Measurements from ENCODE around the gene SVEP1.
A peak's percentile ranks its signal among the peaks of the same experiment; 100 is the strongest.
"Not testable (repeated sequence)": the region's sequence is repeated elsewhere in the genome, so short reads cannot be mapped to it uniquely, and the experiment has no call there.

SVEP1 gene

DNA sequence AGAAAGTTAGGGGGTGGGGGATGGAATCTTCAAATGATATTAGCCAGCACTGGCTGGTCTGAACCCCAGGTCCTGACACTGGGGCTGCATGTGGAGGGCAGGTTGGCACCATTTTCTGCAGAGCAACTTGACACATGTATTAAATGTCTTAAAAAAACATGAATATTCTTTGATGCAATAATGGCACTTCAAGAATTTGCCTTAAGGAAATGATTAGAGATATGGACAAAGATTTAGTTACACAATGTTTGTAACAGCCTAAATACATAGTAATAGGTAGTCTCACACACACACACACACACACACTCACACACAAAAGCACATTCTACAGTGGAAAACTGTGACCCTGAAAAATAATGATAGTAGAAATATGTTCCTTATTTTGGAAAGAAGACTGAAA, 3.6 kb downstream of the SVEP1 start:
- DNase-seq = no peak

DNA sequence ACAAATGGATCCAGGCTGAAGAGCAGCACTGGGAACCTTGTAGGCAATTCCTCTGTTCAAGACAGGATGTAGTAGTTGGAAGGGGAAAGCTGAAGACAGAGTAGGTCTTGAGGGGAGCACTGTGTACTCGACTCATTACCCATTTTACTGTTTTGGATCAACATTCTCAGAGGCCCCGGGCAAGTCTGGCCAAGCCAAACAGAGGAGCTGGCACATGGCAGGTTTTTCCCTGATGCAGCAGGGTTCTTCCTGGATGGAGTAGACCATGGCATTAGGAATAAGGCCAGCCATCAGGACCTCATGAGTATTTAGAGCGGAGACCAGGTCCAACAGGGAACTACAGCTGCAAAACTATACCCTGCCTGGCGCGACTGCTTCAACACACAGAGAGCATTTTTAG, 4.4 kb downstream of the SVEP1 start:
- no peak for DNase-seq

DNA sequence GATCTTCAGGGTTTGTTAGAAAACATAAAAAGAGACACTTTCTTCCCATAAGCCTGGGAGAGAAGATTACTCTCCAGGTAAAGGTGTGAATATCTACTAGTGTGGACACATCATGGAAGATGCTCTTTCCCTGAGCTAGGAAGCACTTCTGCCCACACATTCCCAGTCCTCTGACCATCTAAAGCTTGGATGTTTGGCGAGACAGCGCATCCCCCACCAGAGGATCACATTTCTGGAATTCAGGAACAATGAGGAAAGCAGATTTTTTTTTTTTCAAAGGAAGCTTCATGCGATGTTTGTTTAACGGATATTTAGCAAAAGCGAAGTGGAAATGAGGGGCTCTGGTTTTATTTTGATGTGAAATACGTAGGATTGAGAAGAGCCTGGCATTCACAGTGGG, 6.2 kb downstream of the SVEP1 start:
- no peak for DNase-seq

DNA sequence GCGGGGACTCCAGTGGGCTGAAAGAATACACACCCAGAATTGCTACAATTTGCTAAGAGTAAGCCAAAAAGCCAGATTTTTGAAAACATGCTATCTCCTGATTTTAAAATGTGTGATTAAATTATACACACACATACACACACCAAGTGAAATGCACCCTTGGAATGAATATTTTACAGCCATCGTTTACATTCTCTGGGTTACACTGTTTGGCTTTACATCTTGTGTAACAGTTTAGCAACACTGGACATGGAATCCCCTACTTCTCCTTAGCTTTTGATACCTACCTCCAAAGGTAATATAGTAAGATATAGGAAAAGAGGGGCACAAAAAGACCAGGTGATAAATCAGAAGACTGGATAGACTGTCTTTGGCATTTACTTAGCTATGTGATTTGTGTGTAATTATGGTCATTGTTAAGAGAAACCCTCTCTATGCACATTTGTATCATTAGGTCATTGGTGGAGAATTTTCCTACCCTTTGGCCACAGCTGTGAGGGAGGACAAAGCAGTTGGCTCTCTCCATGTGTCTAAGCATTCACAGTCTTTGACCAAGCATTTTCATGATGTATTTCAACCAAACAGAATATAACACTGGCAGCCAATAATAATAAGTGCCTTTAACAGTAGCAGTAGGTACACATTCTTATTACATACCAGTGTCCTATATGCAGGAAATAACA, 7.6 kb downstream of the SVEP1 start:
- no peak for DNase-seq

DNA sequence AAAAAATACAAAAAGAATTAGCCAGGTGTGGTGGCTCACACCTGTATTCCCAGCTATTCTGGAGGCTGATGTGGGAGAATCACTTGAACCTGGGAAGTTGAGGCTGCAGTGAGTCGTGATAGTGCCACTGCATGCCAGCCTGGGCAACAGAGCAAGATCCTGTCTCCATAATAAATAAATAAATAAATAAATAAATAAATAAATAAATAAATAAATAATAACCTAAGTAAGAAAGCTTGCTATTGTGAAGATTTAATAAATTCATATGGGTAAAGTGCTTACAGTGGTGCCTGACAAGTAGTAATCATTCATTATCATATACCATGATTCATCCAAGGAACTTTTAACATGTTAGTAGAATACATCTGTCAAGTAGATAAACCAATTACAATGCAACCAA, 13.4 kb downstream of the SVEP1 start:
- no peak for DNase-seq

DNA sequence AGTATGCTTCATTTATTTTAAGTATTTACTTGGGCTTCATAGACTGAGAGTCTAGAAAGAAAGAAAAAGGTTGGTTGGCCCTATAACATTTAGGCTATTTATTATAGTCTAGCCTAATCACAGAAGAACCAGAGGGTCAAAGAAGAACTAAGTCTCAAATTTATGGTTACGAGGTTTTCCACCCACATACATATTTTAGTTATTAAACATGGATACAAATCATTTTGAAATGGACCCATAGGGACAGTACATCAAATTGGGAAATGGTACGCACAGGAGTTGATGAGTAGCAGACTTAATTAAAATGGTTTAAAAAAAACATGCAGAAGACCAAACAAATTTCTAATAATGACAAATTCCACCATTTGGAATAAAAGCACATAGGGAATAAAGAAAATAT, 17.7 kb downstream of the SVEP1 start:
- DNase-seq = no peak

DNA sequence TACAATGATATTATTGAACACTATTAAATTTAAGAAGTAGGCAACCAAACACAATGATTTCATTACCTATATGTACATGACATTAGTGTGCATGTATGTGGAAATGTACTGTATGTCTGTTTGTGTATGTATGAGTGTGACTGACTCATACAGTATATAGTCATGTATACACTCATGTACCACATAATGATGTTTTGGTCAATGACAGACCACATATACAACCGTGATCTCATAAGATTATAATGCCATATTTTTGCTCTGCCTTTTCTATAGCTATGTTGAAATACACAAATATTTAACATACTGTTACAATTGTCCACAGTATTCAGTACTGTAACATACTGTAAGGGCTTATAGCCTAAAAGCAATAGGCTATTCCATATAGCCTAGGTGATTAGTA, 19.7 kb downstream of the SVEP1 start:
- no peak for DNase-seq

DNA sequence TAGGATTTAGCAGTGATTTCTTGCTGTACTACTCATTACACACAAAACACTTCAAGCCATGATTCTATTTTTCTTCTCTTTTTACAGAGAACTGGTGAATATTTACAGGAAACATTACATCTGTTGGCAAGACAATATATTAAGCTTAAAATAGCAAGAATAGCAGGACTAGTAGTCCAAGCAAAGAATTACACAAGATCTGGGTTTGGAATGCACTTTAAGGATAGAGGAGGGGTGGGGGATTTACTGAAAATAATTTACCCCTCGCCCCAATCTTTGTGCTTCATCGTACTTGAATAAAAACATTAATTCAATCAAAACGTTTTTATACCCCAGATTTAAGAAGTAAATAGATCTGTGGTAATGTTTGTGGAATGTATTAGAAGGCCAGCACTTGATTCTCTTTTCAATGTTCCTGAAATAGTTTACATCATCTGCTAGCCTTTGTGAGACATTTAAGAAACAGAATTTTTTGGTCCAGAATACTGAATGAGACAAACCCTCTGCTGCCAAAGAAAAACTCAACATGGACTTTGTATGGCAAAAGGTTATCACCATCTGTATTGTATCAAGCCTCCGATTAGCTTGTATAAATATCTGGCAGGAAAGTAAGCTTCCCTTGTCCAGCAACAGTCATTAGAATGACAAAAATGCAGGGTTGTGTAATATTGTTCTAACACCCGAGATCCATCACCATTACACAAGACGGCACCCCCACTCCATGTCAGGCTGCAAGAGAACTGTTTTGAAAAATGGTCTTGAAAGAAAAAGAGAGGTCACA, 23.8 kb downstream of the SVEP1 start:
- DNase-seq = no peak

DNA sequence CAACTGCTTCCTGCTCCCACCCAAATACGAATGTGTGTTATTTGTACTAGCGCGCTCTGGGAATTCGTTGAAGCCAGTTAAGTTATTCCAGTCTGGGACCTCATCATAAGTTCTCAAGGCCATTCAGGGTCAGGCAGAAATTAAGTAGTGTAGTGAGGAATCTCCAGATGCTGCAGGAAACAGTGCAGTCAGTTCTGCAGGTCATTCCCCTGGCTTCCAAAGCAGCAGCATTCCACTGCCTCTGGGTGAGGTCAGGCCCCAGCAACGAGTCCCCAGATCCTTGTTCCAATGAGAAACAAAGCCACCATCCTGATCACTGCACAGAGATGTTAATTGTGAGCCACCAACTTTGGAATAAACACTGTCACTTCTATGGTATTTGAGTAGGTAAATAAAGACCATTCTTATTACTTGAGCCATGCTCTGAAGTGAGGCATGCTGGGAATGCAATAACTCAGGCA, 33.1 kb downstream of the SVEP1 start:
- DNase-seq = no peak

DNA sequence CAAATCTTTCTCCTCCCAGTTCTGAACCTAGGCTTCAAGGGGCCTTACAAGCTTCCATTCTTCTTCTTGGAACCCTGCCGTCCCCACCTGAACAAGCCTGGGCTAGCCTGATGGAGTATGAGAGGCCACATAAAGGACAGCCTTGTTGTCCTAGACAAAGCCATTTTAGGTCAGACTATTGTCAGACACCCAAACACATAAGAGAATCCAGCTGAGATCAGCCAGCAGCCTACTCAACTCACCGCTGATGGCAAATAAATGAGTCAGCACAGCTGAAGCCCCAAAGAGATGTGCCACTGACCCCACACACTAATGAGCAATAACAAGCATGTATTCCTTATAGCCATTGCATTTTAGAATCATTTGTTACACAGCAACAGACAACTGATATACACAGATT, 33.8 kb downstream of the SVEP1 start:
- no peak for DNase-seq

DNA sequence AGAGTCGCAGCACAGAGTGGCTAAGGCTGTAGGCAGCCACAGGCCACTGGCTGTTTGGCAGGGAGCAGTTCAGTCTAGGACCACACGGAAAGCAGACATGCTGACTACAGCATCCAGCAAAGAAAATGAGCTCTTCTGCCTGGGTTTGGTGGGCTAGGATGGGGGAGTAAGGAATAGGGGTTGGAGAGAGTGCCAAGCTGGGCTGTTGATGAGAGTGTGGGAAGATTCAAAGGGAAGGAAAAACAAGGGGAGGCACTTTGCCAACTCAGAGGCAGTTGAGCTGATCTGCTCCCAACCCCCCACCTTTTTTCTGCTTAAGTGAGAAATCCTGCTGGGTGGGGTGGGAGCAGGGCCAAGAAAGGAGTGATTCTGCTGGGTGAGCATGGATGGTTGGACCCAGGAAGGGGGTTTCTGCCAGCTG, 35.9 kb downstream of the SVEP1 start:
- DNase-seq = no peak

DNA sequence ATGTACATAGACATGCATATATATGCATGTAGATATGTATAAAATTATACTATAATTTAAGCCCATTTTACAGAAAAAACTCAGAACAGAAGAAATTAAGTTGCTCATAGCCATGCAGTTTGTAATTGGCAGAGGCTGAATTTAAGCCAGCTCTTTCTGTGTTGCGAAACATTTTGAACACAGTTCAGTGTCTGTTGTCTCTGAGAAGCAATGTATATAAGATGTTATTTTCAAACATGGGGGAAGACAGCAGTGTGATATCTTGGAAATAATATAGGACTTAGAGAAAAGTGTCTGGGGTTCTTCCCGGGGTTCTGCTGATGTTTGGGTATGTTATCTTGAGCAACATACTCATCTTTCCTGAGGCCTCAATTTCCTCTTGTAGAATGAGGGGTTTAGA, 37.6 kb downstream of the SVEP1 start:
- no peak for DNase-seq

DNA sequence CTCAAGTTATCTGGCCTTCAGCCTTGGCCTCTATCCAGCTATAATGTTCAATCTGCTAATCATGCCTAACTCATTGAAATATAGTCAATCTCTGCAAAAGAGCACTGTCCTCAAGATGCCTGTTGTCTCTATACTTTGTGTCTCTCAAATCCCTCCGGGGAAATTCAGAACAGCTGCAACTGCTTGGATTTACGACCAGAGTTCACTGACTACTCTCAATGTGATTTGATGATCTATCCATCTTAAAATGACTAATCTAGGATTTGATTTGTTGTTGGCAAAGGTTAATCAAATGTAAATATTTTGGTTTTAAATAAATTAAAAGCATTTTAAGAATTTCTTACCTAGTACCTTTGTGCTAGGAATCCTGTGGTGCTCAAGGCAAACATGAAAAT, 40.9 kb downstream of the SVEP1 start:
- DNase-seq = no peak

DNA sequence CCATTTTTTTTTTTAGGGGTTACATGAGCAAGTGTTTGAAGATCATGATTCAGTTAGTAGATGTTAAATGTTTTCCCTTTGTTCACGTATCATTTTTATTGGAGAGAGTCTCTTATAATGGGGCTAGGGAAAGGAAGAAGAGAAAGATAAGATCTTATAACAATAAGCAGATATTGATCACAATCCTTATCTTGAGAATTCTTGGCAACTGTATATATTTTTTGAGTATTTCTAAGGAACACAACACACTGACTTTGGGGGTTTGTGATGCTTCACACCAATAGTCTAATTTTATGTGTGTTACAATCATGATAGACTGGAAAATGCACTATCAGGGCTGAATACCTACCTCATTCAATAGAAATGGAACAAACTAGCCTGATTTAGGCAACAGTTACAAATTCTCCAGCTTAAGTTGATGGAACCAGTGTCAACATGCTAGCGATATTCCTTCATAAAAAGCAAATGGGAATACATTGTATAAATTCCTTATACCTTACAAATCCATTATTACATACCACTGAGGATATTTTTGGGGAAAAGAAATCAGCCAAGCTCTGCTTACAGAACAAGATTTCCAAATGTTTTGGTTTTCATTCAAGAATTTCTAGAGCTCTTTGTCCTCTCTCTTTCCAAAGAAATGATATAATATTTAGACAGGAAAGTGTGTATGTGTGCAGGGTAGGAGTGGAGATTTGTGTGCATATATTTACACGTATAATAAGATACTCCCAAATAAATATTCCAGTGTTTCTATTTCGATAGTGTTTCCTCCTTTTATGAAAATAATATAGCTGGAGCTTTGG, 41.5 kb downstream of the SVEP1 start:
- no peak for DNase-seq

DNA sequence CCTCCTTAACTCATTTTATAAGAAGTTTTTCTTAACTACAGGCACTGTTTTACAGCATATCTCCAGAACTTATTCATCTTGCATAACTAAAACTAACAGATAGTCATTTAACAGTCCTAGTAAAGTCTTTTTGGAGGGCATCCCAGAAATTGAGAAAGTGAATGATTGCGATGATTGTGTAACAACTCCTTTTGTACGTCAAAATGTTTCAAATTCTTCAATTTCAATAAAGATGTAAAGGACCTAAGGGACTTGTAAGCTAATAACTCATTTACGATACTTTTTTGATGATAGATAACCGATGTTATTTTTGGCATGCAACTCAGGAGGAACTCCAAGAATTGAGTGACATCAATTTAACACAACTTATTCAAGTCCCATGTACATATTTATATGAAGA, 42.7 kb downstream of the SVEP1 start:
- no peak for DNase-seq

DNA sequence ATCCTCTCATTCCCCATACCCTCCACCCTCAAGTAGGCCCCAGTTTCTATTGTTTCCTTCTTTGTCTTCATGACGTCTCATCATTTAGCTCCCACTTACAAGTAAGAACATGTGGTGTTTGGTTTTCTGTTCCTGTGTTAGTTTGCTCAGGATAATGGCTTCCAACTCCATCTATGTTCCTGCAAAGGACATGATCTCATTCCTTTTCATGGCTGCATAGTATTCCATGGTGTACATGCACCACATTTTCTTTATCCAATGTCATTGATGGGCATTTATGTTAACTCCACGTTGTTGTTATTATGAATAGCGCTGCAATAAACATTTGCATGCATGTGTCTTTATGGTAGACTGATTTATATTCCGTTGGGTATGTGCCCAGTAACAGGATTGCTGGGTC, 45.4 kb downstream of the SVEP1 start:
- DNase-seq = not testable (repeated sequence)

DNA sequence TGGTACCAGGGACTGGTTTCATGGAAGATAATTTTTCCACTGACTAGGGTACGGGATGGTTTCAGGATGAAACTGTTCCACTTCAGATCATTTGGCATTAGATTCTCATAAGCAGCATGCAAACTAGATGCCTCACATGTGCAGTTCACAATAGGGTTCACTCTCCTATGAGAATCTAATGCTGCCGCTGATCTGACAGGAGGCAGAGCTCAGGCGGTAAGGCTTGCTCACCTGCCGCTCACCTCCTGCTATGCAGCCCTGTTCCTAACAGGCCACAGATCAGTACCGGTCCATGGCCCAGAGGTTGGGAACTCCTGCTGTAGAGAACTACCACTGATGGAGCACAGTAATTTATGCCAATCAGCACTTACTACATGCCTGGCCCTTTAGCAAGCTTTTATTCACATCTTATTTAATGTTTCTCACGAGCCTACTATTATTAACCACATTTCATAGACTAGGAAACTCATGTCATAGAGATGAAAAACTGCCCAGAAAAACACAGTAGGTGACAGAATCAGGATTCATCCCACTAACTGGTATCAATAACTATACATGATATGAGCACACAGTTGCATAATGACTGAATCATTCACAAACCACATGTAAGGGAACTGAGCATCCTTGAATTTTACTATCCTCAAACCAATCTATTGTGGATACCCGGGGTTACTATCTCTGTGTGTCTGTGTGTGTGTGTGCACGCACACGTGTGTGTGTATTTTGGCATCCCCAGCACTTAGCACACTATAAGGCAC, 46.5 kb downstream of the SVEP1 start:
- no peak for DNase-seq

DNA sequence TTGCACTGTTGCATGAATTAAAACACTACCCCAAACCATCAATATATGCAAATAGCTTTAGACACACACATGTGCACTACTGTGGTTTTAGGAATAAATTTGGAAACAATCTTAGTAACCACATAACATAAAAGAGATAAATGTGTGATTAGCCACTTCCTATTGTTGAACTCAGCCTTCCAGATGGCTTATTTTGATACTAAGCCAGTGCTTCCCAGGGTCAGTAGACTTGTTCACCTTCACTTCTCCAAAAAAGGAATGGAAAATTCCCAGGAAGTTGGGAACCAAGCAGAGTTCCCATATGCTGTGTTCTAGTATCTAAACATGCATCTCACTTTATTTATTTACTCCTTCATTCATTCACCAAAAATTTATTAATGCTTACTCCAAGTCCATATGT, 47.8 kb downstream of the SVEP1 start:
- DNase-seq = no peak

DNA sequence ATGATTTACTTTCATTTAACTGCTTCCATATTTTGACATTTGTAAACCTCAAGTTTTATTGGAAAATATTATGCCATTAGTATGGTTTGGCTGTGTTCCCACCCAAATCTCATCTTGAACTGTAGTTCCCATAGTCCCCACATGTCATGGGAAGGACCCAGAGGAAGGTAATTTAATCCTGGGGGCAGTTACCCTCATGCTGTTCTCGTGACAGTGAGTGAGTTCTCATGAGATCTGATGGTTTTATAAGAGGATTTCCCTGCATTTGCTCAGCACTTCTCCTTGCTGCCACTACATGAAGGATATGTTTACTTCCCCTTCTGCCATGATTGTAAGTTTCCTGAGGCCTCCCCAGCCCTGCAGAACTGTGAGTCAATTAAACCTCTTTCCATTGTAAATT, 48.3 kb downstream of the SVEP1 start:
- peak; percentile 39 for DNase-seq

DNA sequence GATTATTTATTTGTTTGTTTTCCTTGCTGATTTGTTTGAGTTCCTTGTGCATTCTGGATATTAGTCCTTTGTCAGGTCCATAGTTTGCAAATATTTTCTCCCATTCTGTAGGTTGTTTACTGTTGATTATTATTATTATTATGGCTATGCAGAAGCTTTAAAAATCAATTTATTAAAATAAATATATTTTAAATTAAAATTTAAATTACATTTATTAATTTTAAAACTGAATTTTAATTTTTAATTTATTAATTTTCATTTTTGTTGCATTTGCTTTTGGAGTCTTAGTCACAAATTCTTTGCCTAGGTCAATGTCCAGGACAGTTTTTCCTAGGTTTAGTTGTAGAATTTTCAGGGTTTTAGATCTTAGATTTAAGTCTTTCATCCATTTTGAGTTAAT, 50.9 kb downstream of the SVEP1 start:
- DNase-seq = no peak

DNA sequence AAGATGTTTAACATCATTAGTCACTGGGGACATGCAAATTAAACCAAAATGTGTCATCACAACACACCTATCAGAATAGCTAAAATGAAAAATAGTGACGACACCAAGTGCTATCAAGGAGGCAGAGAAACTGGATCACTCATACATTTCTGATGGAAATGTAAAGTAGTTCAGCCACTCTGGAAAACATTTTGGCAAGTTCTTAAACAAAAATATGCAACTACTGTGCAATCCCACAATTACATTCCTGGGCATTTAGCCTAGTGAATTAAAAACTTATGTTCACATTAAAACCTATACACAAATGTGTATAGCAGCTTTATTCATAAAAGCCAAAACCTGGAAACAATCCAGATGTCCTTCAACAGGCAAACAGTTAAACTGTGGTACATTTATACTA, 53.1 kb downstream of the SVEP1 start:
- no peak for DNase-seq

DNA sequence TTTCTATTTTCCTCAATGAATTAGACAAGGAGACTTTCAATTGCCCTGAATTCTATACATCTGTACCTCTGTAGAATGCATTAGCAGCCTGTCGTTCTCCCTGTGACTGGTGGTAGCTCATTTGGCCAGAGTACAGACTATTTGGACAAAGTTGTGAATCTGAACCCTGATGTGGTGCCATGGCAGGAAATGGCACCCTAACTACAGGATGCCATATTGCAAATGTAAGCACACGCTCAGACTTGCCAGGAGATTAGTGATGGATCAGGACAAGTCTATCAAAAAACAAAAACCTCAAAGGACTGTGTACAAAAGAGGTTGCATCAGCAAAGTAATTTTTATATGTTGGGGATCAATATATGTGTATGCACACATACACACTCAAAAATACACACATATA, 58.3 kb downstream of the SVEP1 start:
- no peak for DNase-seq

DNA sequence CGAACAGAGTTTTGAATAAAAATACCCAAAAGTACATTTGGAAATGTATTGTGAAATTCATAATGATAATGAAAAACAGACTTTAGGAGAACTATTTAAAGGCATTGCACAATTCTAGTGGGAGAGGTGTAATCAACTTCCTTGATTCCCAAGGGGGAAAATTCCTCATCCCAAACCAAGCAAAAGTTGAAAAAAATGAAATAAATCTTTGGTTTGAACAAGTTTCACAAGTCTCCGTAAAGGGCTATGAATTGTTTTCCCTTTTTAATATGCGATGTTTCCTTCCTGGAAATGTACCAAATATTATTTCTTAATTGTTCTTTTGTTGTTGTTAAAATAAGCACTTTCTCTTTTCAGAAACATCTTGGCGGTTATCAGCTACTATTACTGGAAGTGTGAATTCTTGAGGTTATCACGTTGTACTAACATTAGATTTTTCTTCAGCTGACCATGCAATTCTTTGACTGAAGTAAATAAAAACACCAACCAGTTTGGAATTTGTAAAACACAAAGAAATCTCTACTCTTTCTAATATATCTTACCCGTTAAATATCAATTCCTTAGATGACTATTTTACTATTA, 59.3 kb downstream of the SVEP1 start:
- no peak for DNase-seq
